Endometrium (tissue), 2 donors: ENCODE measurements around the gene GRB7.
"Not testable (repeated sequence)": the region's sequence is repeated elsewhere in the genome, so short reads cannot be mapped to it uniquely, and the experiment has no call there.

Experiments
- FAIRE-seq: peaks from 2 replicates; lab custom pipeline; 2012; peaks lifted over from hg19 to GRCh38; lab: Jason Lieb, UNC
- donor health status: control.
- donor health status: control.

Gene GRB7

GRCh38 chr17:39709998-39710964 lies 27.5 kb upstream of the GRB7 start:
- FAIRE-seq, result no peak

- FAIRE-seq, result not testable (repeated sequence)
Measured at GRCh38 chr17:39711071-39711470, 26.7 kb upstream of the GRB7 start.

- no peak for FAIRE-seq
Measured at GRCh38 chr17:39711851-39712250, 25.9 kb upstream of the GRB7 start.

- no peak for FAIRE-seq
Measured at GRCh38 chr17:39714234-39714633, 23.5 kb upstream of the GRB7 start.

- no peak for FAIRE-seq
Measured at GRCh38 chr17:39715375-39716072, 22.2 kb upstream of the GRB7 start.

- no peak for FAIRE-seq
Measured at GRCh38 chr17:39716073-39716818, 21.5 kb upstream of the GRB7 start.

- FAIRE-seq, result no peak
Measured at GRCh38 chr17:39716879-39717536, 20.7 kb upstream of the GRB7 start.

- no peak for FAIRE-seq
Measured at GRCh38 chr17:39717660-39718059, 20.1 kb upstream of the GRB7 start.

- no peak for FAIRE-seq
Measured at GRCh38 chr17:39719563-39720355, 18.0 kb upstream of the GRB7 start.

- FAIRE-seq, result no peak
Measured at GRCh38 chr17:39722104-39722503, 15.6 kb upstream of the GRB7 start.

GRCh38 chr17:39722965-39723848 lies 14.5 kb upstream of the GRB7 start:
- FAIRE-seq, result no peak

- no peak for FAIRE-seq
Measured at GRCh38 chr17:39724731-39725130, 13.0 kb upstream of the GRB7 start.

- FAIRE-seq, result not testable (repeated sequence)
Measured at GRCh38 chr17:39725923-39726322, 11.8 kb upstream of the GRB7 start.

GRCh38 chr17:39726617-39727016 lies 11.1 kb upstream of the GRB7 start:
- FAIRE-seq, result no peak

GRCh38 chr17:39727556-39727955 lies 10.2 kb upstream of the GRB7 start:
- FAIRE-seq, result no peak

- FAIRE-seq, result no peak
Measured at GRCh38 chr17:39729280-39729851, 8.4 kb upstream of the GRB7 start.

- FAIRE-seq, result no peak
Measured at GRCh38 chr17:39730095-39730921, 7.4 kb upstream of the GRB7 start, which contains the start of gene MIEN1. Gene MIEN1 (minus strand): TSS chr17:39730532. CDS start chr17:39730495, 37 bp downstream.

- FAIRE-seq, result no peak
Measured at GRCh38 chr17:39732586-39732985, 5.2 kb upstream of the GRB7 start.

- no peak for FAIRE-seq
Measured at GRCh38 chr17:39735882-39736281, 1.9 kb upstream of the GRB7 start.
